GM10248 (cell line): Measurements from ENCODE around the gene NPTX1.

Source experiments
- CTCF ChIA-PET: fragments of 300-600 bp; sonication (Branson Sonifier 250); formaldehyde crosslinking; extraction: SDS; loops from one replicate; lab custom pipeline; 2021; ENCODE audit warnings: antibody characterized with exemption; lab: Yijun Ruan, JAX
- POLR2A ChIA-PET: fragments of 350-650 bp; sonication (Branson Sonifier 250); formaldehyde crosslinking; extraction: SDS; loops from one replicate; lab custom pipeline; 2020; ENCODE audit warnings: antibody characterized with exemption; lab: Yijun Ruan, JAX
- DNase-seq: peaks from one replicate; pipeline ENCODE4 v3.0.0; 2012; ENCODE audit errors: extremely low spot score
- CTCF ChIP-seq: IDR thresholded peaks from 2 replicates; pipeline ENCODE4 v1.5.1; 2012; ENCODE audit warnings: mild to moderate bottlenecking, low read depth; ENCODE audit errors: extremely low read depth, missing control alignments, control extremely low read depth

The NPTX1 gene

DNA sequence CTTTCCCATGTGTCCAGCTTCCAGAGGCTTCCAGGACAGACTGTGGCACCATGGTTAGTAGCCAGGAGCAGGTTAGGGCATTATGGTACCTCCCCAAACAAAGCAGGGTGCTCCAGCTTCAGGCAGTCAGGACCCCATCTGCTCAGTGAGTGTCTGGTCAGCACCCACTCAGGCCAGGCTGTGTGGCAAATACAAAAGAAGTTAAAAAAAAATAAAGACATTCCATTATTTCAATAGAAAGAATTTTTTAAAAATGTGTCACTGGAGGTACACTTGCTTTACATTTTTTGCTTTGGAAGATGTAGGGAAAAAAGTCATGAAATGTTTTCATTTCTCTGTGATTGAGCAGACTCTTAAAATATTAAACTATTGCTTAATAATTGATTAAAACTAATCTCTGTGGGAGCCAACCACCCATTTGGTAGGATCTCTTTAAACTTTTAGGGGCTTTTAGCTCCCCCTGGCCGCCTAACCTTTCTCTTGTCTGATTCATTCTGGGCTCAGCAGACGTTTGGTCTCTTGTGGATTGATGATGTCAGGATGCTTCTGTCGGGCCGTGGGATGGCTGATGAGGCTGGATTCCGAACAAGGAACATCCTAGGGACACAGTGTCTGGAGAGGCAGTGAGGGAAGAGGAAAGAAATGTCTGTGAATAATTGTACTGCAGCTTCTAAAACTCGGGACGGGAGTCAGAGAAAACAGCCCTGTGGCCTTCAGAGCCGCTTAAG lies 28.4 kb upstream of the NPTX1 start:
- TF ChIP-seq CTCF: no peak
- DNase-seq: no peak
- ChIA-PET POLR2A (no interaction called here), CTCF (interaction anchor here (1.1 to 1.2 kb wide), 2 partner anchors 14 to 35 kb away, joined by 3 to 4 read pairs; no protein-coding TSS in a partner anchor)

DNA sequence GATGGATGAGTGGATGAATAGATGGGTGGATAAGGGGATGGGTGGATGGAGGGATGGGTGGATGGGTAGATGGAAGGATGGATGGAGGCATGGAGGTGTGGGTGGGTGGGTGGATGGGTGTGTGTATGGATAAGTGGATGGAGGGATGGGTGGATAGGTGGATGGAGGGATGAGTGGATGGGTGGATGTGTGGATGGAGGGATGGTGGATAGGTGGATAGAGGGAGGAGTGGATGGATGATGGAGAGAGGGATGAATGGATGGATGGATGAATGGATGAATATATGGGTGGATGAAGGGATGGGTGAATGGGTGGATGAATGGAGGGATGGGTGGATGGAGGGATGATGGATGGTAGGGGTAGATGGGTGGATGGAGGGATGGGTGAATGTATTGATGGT lies 27.5 kb upstream of the NPTX1 start:
- ChIA-PET POLR2A (no interaction called here), CTCF (interaction anchor here (1.2 kb wide), 1 partner anchor 13 kb away, joined by 3 read pairs; no protein-coding TSS in a partner anchor)
- no peak for TF ChIP-seq CTCF
- DNase-seq: no peak

- no peak for TF ChIP-seq CTCF
- ChIA-PET POLR2A (no interaction called here), CTCF (no interaction called here)
- no peak for DNase-seq
Measured at GRCh38 chr17:80503031-80503430, 26.6 kb upstream of the NPTX1 start.

DNA sequence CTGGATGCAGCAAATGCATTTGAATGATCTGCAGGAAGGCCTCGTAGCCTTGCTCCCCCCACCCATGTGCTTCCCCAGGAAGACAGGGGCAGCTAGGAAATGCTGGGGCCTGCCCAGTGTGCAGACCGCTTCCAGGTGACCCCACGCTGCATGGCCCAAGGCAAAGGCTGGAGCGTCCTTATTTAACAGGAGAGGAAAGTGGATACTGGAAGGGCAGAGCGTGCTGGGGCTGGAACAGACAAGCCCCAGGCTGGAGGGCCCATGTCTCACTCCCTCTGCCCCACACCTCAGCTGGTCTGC lies 26.1 kb upstream of the NPTX1 start:
- TF ChIP-seq CTCF: no peak
- ChIA-PET POLR2A (no interaction called here), CTCF (no interaction called here)
- no peak for DNase-seq

DNA sequence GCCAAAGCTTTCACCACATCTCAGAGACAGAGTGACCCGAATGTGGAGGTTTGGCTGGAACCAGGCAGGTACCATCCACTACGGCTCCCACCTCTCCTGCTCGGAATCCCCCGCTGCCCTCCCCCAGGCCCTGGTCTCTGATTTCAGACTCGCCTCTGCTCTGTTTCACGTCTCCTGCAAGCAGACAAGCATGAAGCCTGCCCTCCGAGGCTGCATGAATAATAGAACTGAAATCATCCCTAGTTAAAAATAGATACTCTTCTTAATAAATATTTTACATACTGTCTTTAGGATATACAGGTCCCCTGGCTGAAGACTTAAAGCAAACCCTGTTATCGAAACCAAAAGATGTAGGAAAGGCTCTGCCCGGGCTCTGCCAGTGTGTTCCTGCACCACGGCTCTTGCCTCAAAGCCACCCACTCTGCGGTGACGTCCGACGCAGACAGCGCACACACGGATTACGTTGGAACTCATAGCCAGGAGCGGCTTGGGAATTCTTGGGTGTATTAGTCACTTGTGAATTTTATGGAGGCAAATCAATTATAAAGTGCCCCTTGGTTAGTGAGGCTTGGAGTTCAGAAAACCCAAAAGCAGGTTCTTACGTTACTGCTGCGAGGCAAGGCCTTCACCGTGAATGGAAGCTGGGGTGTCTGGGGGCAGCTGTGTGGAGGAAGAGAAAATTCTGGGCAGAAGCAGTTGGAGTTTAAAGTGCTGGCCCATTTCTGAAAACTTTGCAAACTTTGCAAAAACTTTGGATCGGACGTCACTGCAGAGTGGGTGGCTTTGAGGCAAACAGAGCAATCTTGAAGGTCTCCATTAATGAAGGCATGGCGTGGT lies 25.6 kb upstream of the NPTX1 start:
- no peak for DNase-seq
- no peak for TF ChIP-seq CTCF
- ChIA-PET CTCF (no interaction called here), POLR2A (no interaction called here)

- no peak for TF ChIP-seq CTCF
- ChIA-PET CTCF (interaction anchor here (1.2 kb wide), 1 partner anchor 73 kb away, joined by 4 read pairs; no protein-coding TSS in a partner anchor), POLR2A (no interaction called here)
- no peak for DNase-seq
Measured at GRCh38 chr17:80499961-80500665, 23.7 kb upstream of the NPTX1 start.
